Naive thymus-derived CD4-positive, alpha-beta T cell (primary cell): ENCODE data around the gene RINL. TPM values are rescaled to one million over a fixed set of nuclear protein-coding genes. Genes with fewer than 3 reads are reported as not detected.
A peak's percentile ranks its signal among the peaks of the same experiment; 100 is the strongest.

Source experiments
- ATAC-seq: fragments of 150-1000 bp; cut with Tn5 transposase; 2 replicates; pipeline ENCODE4 v1.10.0; 2021; ENCODE audit warnings: mild to moderate bottlenecking, moderate library complexity
- CTCF ChIA-PET: fragments of 350-600 bp; sonication (Branson Sonifier 250); formaldehyde crosslinking; loops from one replicate; lab custom pipeline; 2021; ENCODE audit warnings: antibody characterized with exemption; lab: Charles Lee
- POLR2A ChIA-PET: fragments of 350-600 bp; sonication (Branson Sonifier 250); formaldehyde crosslinking; loops from one replicate; lab custom pipeline; 2021; ENCODE audit warnings: antibody characterized with exemption, inconsistent platforms; lab: Charles Lee
- DNase-seq, 9 donors: peaks; one replicate each; pipeline versions ENCODE4 v3.0.0 to v3.0.0-alpha.2; 2020 to 2022; ENCODE audit warnings: mixed read lengths in 1 of 9
- H3K27ac ChIP-seq: one replicate; pipeline ENCODE4 v1.7.0; 2013; ENCODE audit warnings: mild to moderate bottlenecking, low read depth, low read length, moderate library complexity
- H3K27me3 ChIP-seq, 2 donors: one replicate each; pipeline ENCODE4 v1.7.0; 2013; ENCODE audit warnings: low read length in 2 of 2, mild to moderate bottlenecking in 2 of 2, moderate library complexity in 2 of 2; ENCODE audit not compliant: control insufficient read depth in 2 of 2, insufficient read depth in 2 of 2
- H3K36me3 ChIP-seq, 3 experiments: 1 replicate in 2 of 3; 2 replicates in 1 of 3; pipeline ENCODE4 v1.7.0; 2013; ENCODE audit warnings: low read length in 3 of 3, mild to moderate bottlenecking in 3 of 3, moderate library complexity in 1 of 3; ENCODE audit not compliant: insufficient read depth in 3 of 3, control insufficient read depth in 2 of 3
- H3K4me1 ChIP-seq, 2 donors: one replicate each; pipeline ENCODE4 v1.7.0; 2013; ENCODE audit warnings: low read length in 2 of 2, mild to moderate bottlenecking in 2 of 2, moderate library complexity in 1 of 2; ENCODE audit not compliant: control insufficient read depth in 2 of 2, insufficient read depth in 2 of 2
- H3K4me3 ChIP-seq: 2 replicates; pipeline ENCODE4 v1.7.0; 2013; ENCODE audit warnings: mild to moderate bottlenecking, low read length
- H3K9me3 ChIP-seq, 3 experiments: 1 replicate in 2 of 3; 2 replicates in 1 of 3; pipeline ENCODE4 v1.7.0; 2013; ENCODE audit warnings: low read length in 3 of 3; ENCODE audit not compliant: control insufficient read depth in 2 of 3
- H3K27ac Mint-ChIP-seq, 9 donors: one replicate each; pipeline ENCODE4 v1.8.0; 2020 to 2022; ENCODE audit warnings: mixed read lengths in 9 of 9, mild to moderate bottlenecking in 8 of 9, moderate library complexity in 5 of 9, inconsistent platforms in 2 of 9
- H3K27me3 Mint-ChIP-seq, 5 donors: one replicate each; pipeline ENCODE4 v1.8.0; 2021 to 2022; ENCODE audit warnings: mixed read lengths in 5 of 5, mild to moderate bottlenecking in 1 of 5
- H3K36me3 Mint-ChIP-seq, 5 donors: one replicate each; pipeline ENCODE4 v1.8.0; 2020 to 2022; ENCODE audit warnings: mixed read lengths in 5 of 5, mild to moderate bottlenecking in 3 of 5, inconsistent platforms in 1 of 5
- H3K4me1 Mint-ChIP-seq, 7 donors: one replicate each; pipeline ENCODE4 v1.8.0; 2020 to 2022; ENCODE audit warnings: mixed read lengths in 7 of 7, mild to moderate bottlenecking in 3 of 7, inconsistent platforms in 1 of 7
- H3K4me3 Mint-ChIP-seq, 10 donors: one replicate each; pipeline ENCODE4 v1.8.0; 2020 to 2022; ENCODE audit warnings: mild to moderate bottlenecking in 10 of 10, mixed read lengths in 10 of 10, moderate library complexity in 6 of 10, inconsistent platforms in 2 of 10
- H3K9me3 Mint-ChIP-seq, 11 donors: one replicate each; pipeline ENCODE4 v1.8.0; 2020 to 2022; ENCODE audit warnings: mixed read lengths in 11 of 11, mild to moderate bottlenecking in 4 of 11, inconsistent platforms in 1 of 11, moderate library complexity in 1 of 11
- intact Hi-C, 2 donors: fragments of 100-400 bp; cut with micrococcal nuclease; formaldehyde crosslinking; loops; one replicate each; pipeline ENCODE4 v1.15.1; 2023
- polyA plus RNA-seq, 2 donors: library from polyadenylated mRNA; unstranded; fragments of 300-500 nt; fragmentation: Illumina TruSeq; gene quantifications; one replicate each; pipeline ENCODE4 v1.2.3, GENCODE V29; 2021
- total RNA-seq, 6 experiments: library from RNA in 5 of 6; stranded (reverse) in 5 of 6; gene quantifications; 1 replicate in 5 of 6; 2 replicates in 1 of 6; pipeline ENCODE4 v1.2.3 and lab custom pipeline; 2021 to 2026

Gene RINL
- total and polyA plus RNA-seq, 7 experiments from 2014 or later: 32.8 to 75.9 (median 49.5) TPM

DNA sequence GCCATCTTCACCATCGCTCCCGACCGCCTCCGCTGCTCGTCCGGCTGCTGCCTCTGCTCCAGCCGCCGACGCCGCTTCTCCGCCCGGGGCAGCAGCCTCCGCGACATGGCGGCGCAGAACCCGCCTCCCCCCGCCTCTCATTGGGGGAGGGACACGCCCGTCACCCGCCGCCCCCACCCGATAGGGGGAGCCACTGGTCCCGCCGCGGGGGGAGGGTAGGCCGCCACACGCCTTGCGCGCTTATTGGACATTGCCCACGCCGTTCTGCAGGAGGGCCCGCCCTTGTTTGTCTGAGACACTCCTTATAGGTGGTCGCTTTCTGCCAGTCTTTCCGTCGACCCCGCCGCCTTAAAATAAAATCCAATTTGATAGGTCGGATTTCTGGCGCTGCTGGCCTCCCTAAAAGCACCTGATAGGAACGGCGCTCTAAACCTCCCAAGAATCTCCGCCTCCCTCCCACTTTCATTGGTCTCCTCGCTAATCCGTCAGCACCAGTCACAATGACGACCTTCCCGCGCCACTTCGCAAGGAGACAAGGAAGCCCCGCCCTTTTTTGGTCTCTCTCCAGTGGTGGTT is 28.1 kb downstream of the RINL start, which contains the start of gene HNRNPL:
HNRNPL (minus strand) TSS at position 127 of the 576 bp plus-strand sequence; CDS start at position 107, 20 bp downstream.
- Histone ChIP-seq H3K36me3 (peaks cover 18 to 36% (median 23%) of the 10 kb centered on the region in 3 experiments), H3K27ac (peak within 1 kb of the TSS; percentile 96), H3K27me3 (no peaks in the 10 kb centered on the region), H3K4me3 (peak within 1 kb of the TSS; percentile 81), H3K4me1 (peaks cover 24 to 41% of the 10 kb centered on the region in 2 donors), H3K9me3 (no peaks in the 10 kb centered on the region)
- peak within 1 kb of the TSS; percentile 88 to 99 (median 96) for H3K4me3 Mint-ChIP-seq
- CTCF ChIA-PET: interaction anchor here (0.9 to 1.5 kb wide), 3 partner anchors 13 to 19 kb away, joined by 3 to 4 read pairs (median 3); no protein-coding TSS in a partner anchor
- DNase-seq: peak; percentile 99 to 100 (median 100)
- intact Hi-C loops: loop anchor here (1.0 to 5.0 kb wide), 19 partner anchors 8 to 1437 kb away; partner anchors contain the start of genes ACTN4 (in 2 of the 2), ECH1 (in 2 of the 2), EIF3K (in 2 of the 2) and MRPS12 (in 2 of the 2)
- H3K9me3 Mint-ChIP-seq: peaks cover 0 to 9% (median 0%) of the 10 kb centered on the region in 11 donors
- POLR2A ChIA-PET: interaction anchor here (0.8 to 11.2 kb wide), 16 partner anchors 8 to 231 kb away, joined by 3 to 317 read pairs (median 6); partner anchors contain the start of genes ACTN4, ECH1, EIF3K and LGALS4
- H3K4me1 Mint-ChIP-seq: peaks cover 30 to 67% (median 50%) of the 10 kb centered on the region in 7 donors
- ATAC-seq: peak; percentile 78
- H3K27ac Mint-ChIP-seq: peak within 1 kb of the TSS; percentile 94 to 100 (median 99)
- H3K36me3 Mint-ChIP-seq: peaks cover 8 to 28% (median 27%) of the 10 kb centered on the region in 5 donors
- peaks cover 0 to 5% (median 0%) of the 10 kb centered on the region in 5 donors for H3K27me3 Mint-ChIP-seq

GRCh38 chr19:38849147-38849859 is 28.8 kb downstream of the RINL start:
- Histone ChIP-seq H3K36me3 (peaks cover 23 to 43% (median 30%) of the 10 kb centered on the region in 3 experiments), H3K9me3 (no peaks in the 10 kb centered on the region), H3K27ac (peak overlapping the region; percentile 96), H3K27me3 (no peaks in the 10 kb centered on the region), H3K4me1 (peaks cover 28 to 45% of the 10 kb centered on the region in 2 donors), H3K4me3 (peak overlapping the region; percentile 57)
- POLR2A ChIA-PET: interaction anchor here (0.5 to 11.2 kb wide), 19 partner anchors 8 to 308 kb away, joined by 3 to 317 read pairs (median 5); partner anchors contain the start of genes ACTN4, ECH1, EIF3K and LGALS4
- Mint-ChIP-seq H3K36me3 (peaks cover 11 to 32% (median 30%) of the 10 kb centered on the region in 5 donors), H3K27ac (peak overlapping the region; percentile 94 to 100 (median 99)), H3K4me1 (peaks cover 36 to 72% (median 52%) of the 10 kb centered on the region in 7 donors), H3K4me3 (peak overlapping the region; percentile 88 to 99 (median 96)), H3K9me3 (peaks cover 0 to 12% (median 0%) of the 10 kb centered on the region in 11 donors), H3K27me3 (peaks cover 0 to 5% (median 0%) of the 10 kb centered on the region in 5 donors)
- intact Hi-C loops: no loop called here
- DNase-seq: peak; percentile 90 to 100 (median 95)
- peak; percentile 36 for ATAC-seq
- CTCF ChIA-PET: interaction anchor here (0.9 to 1.5 kb wide), 3 partner anchors 12 to 20 kb away, joined by 3 to 4 read pairs (median 3); no protein-coding TSS in a partner anchor

DNA sequence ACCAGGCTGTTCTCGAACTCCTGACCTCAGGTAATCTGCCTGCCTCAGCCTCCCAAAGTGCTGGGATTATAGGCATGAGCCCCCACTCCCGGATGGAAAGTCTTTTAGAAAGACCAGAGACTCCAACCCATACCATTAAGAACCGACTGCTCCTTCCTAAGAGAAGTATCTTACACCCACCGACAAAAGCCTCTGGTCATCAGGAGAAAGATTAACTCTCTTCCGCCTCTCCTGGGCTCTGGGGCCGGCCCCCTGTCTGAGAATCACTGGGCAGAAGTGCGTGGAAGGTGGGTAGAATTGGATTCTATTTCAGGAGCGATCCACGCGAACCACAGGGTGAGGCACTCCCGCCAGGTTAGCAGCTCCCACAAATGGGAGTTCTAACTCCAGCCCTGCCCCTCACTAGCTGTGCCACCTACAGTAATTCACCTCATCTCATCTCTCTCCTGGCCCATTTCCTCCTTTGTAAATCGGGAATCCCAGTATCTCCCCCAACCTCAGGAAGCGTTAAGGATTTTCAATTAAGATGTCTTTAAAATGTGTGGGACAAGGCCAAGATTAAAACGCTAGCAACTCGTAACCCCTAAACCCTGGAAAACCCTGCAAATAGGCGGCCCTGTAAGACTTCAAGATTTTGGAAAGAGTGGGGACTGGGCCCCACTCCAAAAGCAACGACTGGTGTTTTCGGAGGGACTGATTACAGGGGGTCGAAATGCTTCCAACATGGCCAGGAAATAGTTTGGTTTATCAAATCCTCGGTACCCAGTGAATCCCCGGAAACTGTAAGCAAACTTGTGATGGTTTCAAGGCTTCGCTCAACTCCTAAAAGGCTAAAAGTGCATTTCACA is 29.6 kb downstream of the RINL start:
- Mint-ChIP-seq H3K4me1 (peaks cover 44 to 77% (median 60%) of the 10 kb centered on the region in 7 donors), H3K36me3 (peaks cover 12 to 40% (median 38%) of the 10 kb centered on the region in 5 donors), H3K27ac (peak overlapping the region; percentile 92 to 100 (median 97)), H3K27me3 (peaks cover 0 to 5% (median 0%) of the 10 kb centered on the region in 5 donors), H3K9me3 (peaks cover 0 to 14% (median 0%) of the 10 kb centered on the region in 11 donors), H3K4me3 (peak overlapping the region; percentile 88 to 99 (median 94))
- Histone ChIP-seq H3K36me3 (peaks cover 30 to 50% (median 38%) of the 10 kb centered on the region in 3 experiments), H3K27me3 (no peaks in the 10 kb centered on the region), H3K9me3 (no peaks in the 10 kb centered on the region), H3K27ac (peak overlapping the region; percentile 96), H3K4me1 (peaks cover 36 to 52% of the 10 kb centered on the region in 2 donors), H3K4me3 (peak overlapping the region; percentile 57)
- intact Hi-C loops: no loop called here
- ChIA-PET CTCF (interaction anchor here (0.9 to 1.5 kb wide), 3 partner anchors 11 to 21 kb away, joined by 3 to 4 read pairs (median 3); no protein-coding TSS in a partner anchor), POLR2A (interaction anchor here (0.5 to 11.2 kb wide), 20 partner anchors 8 to 308 kb away, joined by 3 to 317 read pairs (median 5); partner anchors contain the start of genes ACTN4, ECH1, EIF3K and LGALS4)
- DNase-seq: no peak
- ATAC-seq: no peak

DNA sequence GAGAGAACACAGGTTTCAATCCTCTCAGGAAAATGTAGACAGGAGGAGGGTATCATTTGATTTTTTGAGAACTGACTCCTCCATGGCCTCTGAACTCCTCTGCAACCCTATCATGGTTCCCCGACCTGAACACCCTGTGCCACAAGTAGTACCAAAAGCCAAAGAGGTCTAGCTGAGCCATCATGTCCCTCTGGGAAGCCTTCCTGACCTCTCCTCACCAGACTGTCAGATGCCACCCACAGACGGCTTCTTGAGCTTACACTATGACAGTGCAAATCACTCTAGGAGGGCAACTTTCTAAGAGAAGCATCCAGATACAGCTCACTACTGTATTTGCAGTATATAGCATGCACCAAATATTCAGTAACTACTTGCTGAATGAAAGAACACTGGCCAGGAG is 32.0 kb downstream of the RINL start:
- peaks cover 43 to 69% (median 54%) of the 10 kb centered on the region in 3 experiments for H3K36me3 ChIP-seq
- H3K27me3 ChIP-seq: no peaks in the 10 kb centered on the region
- peak overlapping the region; percentile 3 for H3K27ac ChIP-seq
- ATAC-seq (no peak), DNase-seq (no peak)
- no peak overlapping the region for H3K4me3 ChIP-seq
- intact Hi-C loops: no loop called here
- POLR2A ChIA-PET: interaction anchor here (0.6 to 11.2 kb wide), 5 partner anchors 8 to 106 kb away, joined by 3 to 317 read pairs (median 4); partner anchors contain the start of gene RINL
- Mint-ChIP-seq H3K4me3 (peak overlapping the region; percentile 24 to 99 (median 42)), H3K36me3 (peaks cover 12 to 59% (median 52%) of the 10 kb centered on the region in 5 donors), H3K9me3 (peaks cover 0 to 20% (median 0%) of the 10 kb centered on the region in 11 donors), H3K4me1 (peaks cover 59 to 82% (median 76%) of the 10 kb centered on the region in 7 donors), H3K27ac (peak overlapping the region in 7 of 9 donors; percentile 34 to 87 (median 73)), H3K27me3 (peaks cover 0 to 5% (median 0%) of the 10 kb centered on the region in 5 donors)
- CTCF ChIA-PET: interaction anchor here (1.3 to 1.5 kb wide), 2 partner anchors 8 to 31 kb away, joined by 3 read pairs; no protein-coding TSS in a partner anchor
- no peaks in the 10 kb centered on the region for H3K9me3 ChIP-seq
- peaks cover 56 to 71% of the 10 kb centered on the region in 2 donors for H3K4me1 ChIP-seq

DNA sequence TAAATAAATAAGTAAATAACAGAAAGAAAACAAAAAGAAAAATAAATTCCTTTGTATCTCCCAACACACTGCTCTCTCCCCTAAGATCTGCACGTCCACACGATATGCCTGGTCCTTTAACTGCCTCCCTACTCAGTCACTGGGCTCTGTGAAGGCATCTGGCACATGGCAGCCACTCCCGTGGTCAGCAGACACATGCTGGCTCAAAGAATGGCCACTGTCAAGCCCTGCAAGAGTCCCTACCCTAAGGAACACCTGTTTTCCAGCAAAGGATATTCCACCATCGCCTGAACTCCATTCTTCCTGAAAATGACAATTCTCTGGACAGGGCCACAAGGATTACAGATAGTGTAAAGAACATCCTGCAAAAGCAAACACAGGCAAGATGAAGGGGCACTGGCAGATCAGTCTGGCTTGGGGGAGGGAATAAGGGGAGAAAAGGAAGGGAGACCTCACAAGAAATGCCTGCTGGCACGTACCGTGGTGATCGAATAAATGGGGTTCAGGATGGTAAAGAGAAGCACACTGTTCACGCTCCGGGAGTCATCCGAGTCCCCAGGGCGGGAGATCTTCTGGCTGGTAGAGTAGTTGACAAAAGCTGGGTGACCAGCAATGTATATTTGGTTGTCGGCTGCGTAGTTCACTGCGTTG is 32.6 kb downstream of the RINL start:
- H3K27ac ChIP-seq: peak overlapping the region; percentile 3
- H3K27ac Mint-ChIP-seq: peak overlapping the region in 8 of 9 donors; percentile 28 to 87 (median 76)

More for the DNA sequence above, 32.6 kb downstream of the RINL start:
- H3K27me3 ChIP-seq: no peaks in the 10 kb centered on the region
- Mint-ChIP-seq H3K4me1 (peaks cover 57 to 85% (median 82%) of the 10 kb centered on the region in 7 donors), H3K36me3 (peaks cover 12 to 63% (median 56%) of the 10 kb centered on the region in 5 donors), H3K27me3 (peaks cover 0 to 5% (median 0%) of the 10 kb centered on the region in 5 donors), H3K9me3 (peaks cover 0 to 20% (median 0%) of the 10 kb centered on the region in 11 donors), H3K4me3 (peak overlapping the region in 9 of 10 donors; percentile 24 to 79 (median 57))
- H3K4me1 ChIP-seq: peaks cover 58 to 77% of the 10 kb centered on the region in 2 donors
- DNase-seq (no peak), ATAC-seq (no peak)
- H3K4me3 ChIP-seq: no peak overlapping the region
- ChIA-PET CTCF (interaction anchor here (1.3 to 1.5 kb wide), 2 partner anchors 8 to 32 kb away, joined by 3 read pairs; no protein-coding TSS in a partner anchor), POLR2A (interaction anchor here (0.6 to 11.2 kb wide), 6 partner anchors 8 to 105 kb away, joined by 3 to 317 read pairs (median 5); partner anchors contain the start of genes ECH1 and RINL)
- no peaks in the 10 kb centered on the region for H3K9me3 ChIP-seq
- intact Hi-C loops: no loop called here
- peaks cover 48 to 75% (median 60%) of the 10 kb centered on the region in 3 experiments for H3K36me3 ChIP-seq
